Right atrium auricular region (tissue), 2 donors: ENCODE measurements around the gene ALX1. TPM values are rescaled to one million over a fixed set of nuclear protein-coding genes. Genes with fewer than 3 reads are reported as not detected.

Experiments used
- DNase-seq: peaks from one replicate; pipeline ENCODE4 v3.0.0-alpha.2; 2019; ENCODE audit warnings: low spot score
- H3K27ac ChIP-seq, 2 donors: fragments of 200-600 bp; sonication (generic); 1 replicate in 1 of 2; 2 replicates in 1 of 2; pipeline ENCODE4 v1.5.1; 2016 to 2019
- H3K27me3 ChIP-seq, 2 donors: fragments of 200-600 bp; sonication (generic); one replicate each; pipeline versions ENCODE4 v1.5.1 to v1.6.0; 2017 to 2019
- H3K36me3 ChIP-seq: fragments of 200-600 bp; sonication (generic); one replicate; pipeline ENCODE4 v1.5.1; 2016
- H3K4me1 ChIP-seq, 2 donors: fragments of 200-600 bp; sonication (generic); one replicate each; pipeline versions ENCODE4 v1.5.1 to v1.6.0; 2017 to 2019
- H3K4me3 ChIP-seq, 2 donors: fragments of 200-600 bp; sonication (generic); 1 replicate in 1 of 2; 2 replicates in 1 of 2; pipeline ENCODE4 v1.5.1; 2017 to 2019; ENCODE audit warnings: mild to moderate bottlenecking in 1 of 2, moderate library complexity in 1 of 2
- H3K9me3 ChIP-seq, 2 donors: fragments of 200-600 bp; sonication (generic); one replicate each; pipeline ENCODE4 v1.5.1; 2019
- CTCF ChIP-seq, 2 donors: fragments of 200-600 bp; sonication (generic); IDR thresholded peaks; one replicate each; pipeline ENCODE4 v1.5.1; 2019; ENCODE audit warnings: antibody characterized with exemption in 2 of 2
- total RNA-seq, 2 donors: library from RNA; depleted of rRNA; stranded (reverse); fragments of >200 nt; gene quantifications; one replicate each; pipeline ENCODE4 v1.1.0, GENCODE V29; 2016

The ALX1 gene
- total RNA-seq, 2 donors from 2014 or later, result not detected

GRCh38 chr12:85277191-85277590 lies 2.8 kb upstream of the ALX1 start:
- Histone ChIP-seq H3K4me1 (peaks cover 0 to 15% of the 10 kb centered on the region in 2 donors), H3K27me3 (peaks cover 12 to 25% of the 10 kb centered on the region in 2 donors), H3K4me3 (no peak overlapping the region), H3K9me3 (peaks cover 0 to 11% of the 10 kb centered on the region in 2 donors), H3K36me3 (no peaks in the 10 kb centered on the region), H3K27ac (no peak overlapping the region)
- no peak for DNase-seq
- no peak for TF ChIP-seq CTCF (IDR thresholded peaks at IDR 0.05)

- Histone ChIP-seq H3K4me3 (no peak overlapping the region), H3K9me3 (peaks cover 0 to 11% of the 10 kb centered on the region in 2 donors), H3K4me1 (peaks cover 0 to 15% of the 10 kb centered on the region in 2 donors), H3K27me3 (peaks cover 14 to 22% of the 10 kb centered on the region in 2 donors), H3K27ac (no peak overlapping the region), H3K36me3 (no peaks in the 10 kb centered on the region)
- no peak for DNase-seq
- TF ChIP-seq CTCF (IDR thresholded peaks at IDR 0.05), result no peak
Measured at GRCh38 chr12:85277900-85278597, 2.0 kb upstream of the ALX1 start.

GRCh38 chr12:85278598-85279448 lies 1.2 kb upstream of the ALX1 start:
- Histone ChIP-seq H3K27ac (no peak overlapping the region), H3K9me3 (peaks cover 0 to 11% of the 10 kb centered on the region in 2 donors), H3K27me3 (peaks cover 14 to 15% of the 10 kb centered on the region in 2 donors), H3K4me1 (peaks cover 0 to 15% of the 10 kb centered on the region in 2 donors), H3K36me3 (no peaks in the 10 kb centered on the region), H3K4me3 (no peak overlapping the region)
- no peak for TF ChIP-seq CTCF (IDR thresholded peaks at IDR 0.05)
- DNase-seq, result no peak

GRCh38 chr12:85279449-85280164 lies 413 bp upstream of the ALX1 start:
- H3K9me3 ChIP-seq, result peaks cover 0 to 11% of the 10 kb centered on the region in 2 donors
- DNase-seq, result no peak
- no peaks in the 10 kb centered on the region for H3K36me3 ChIP-seq
- no peak overlapping the region for H3K27ac ChIP-seq
- H3K4me3 ChIP-seq, result peak overlapping the region; percentile 16 to 38
- H3K4me1 ChIP-seq, result peaks cover 0 to 15% of the 10 kb centered on the region in 2 donors
- H3K27me3 ChIP-seq, result peaks cover 10 to 14% of the 10 kb centered on the region in 2 donors
- no peak for TF ChIP-seq CTCF (IDR thresholded peaks at IDR 0.05)

GRCh38 chr12:85280984-85281630 lies 1.1 kb downstream of the ALX1 start:
- no peak for TF ChIP-seq CTCF (IDR thresholded peaks at IDR 0.05)
- peaks cover 0 to 11% of the 10 kb centered on the region in 2 donors for H3K9me3 ChIP-seq
- DNase-seq, result no peak

More at GRCh38 chr12:85280984-85281630, 1.1 kb downstream of the ALX1 start:
- Histone ChIP-seq H3K27ac (no peak overlapping the region), H3K27me3 (peaks cover 10 to 14% of the 10 kb centered on the region in 2 donors), H3K4me1 (peaks cover 0 to 15% of the 10 kb centered on the region in 2 donors), H3K36me3 (no peaks in the 10 kb centered on the region), H3K4me3 (peak overlapping the region; percentile 16 to 38)
